HCT116 (cell line): ENCODE measurements around the gene MED25. TPM values are rescaled to one million over a fixed set of nuclear protein-coding genes. Genes with fewer than 3 reads are reported as not detected.

Experiments used
- ATAC-seq: fragments of 200-7000 bp; cut with Tn5 transposase; 2 replicates; pipeline ENCODE4 v1.9.1; 2020; ENCODE audit warnings: mild to moderate bottlenecking, moderate library complexity
- BruUV-seq: library from RNA; stranded (reverse); fragments of 400-500 nt; replicated peaks from 2 replicates; lab custom pipeline; 2021; lab: Mats Ljungman, UMichigan
- CTCF ChIA-PET: fragments of 300-600 bp; sonication (Branson Sonifier 250); formaldehyde crosslinking; loops from one replicate; lab custom pipeline; 2021; ENCODE audit warnings: antibody characterized with exemption; lab: Charles Lee
- POLR2A ChIA-PET: fragments of 300-600, 350-600 bp; sonication (Branson Sonifier 250); formaldehyde crosslinking; loops from one replicate; lab custom pipeline; 2021; ENCODE audit warnings: antibody characterized with exemption; lab: Charles Lee
- RAD21 ChIA-PET, 2 experiments: fragments of 300-600 bp; sonication (Branson Sonifier 250); formaldehyde crosslinking; loops; one replicate each; lab custom pipeline; 2023; ENCODE audit warnings: low total read pairs in 2 of 2; ENCODE audit not compliant: uncharacterized antibody in 2 of 2, unreplicated experiment in 2 of 2, low non-redundant PET in 1 of 2; lab: Charles Lee
- DNase-seq: peaks from one replicate; pipeline ENCODE4 v3.0.0-alpha.2; 2010; ENCODE audit warnings: low read depth, low spot score
- H2AFZ ChIP-seq: fragments of 200-600 bp; shearing (Covaris generic), sonication (generic); 2 replicates; pipeline ENCODE4 v1.6.1; 2017; ENCODE audit warnings: low read depth, mixed run types, mixed read lengths, antibody characterized with exemption, low read length; ENCODE audit not compliant: poor library complexity, severe bottlenecking
- H3K27ac ChIP-seq: 2 replicates; pipeline ENCODE4 v1.5.1; 2012; ENCODE audit warnings: low read depth, low read length
- H3K27me3 ChIP-seq: fragments of 200-600 bp; sonication (generic); 2 replicates; pipeline ENCODE4 v1.6.1; 2016; ENCODE audit warnings: mixed run types, low read length, mixed read lengths; ENCODE audit not compliant: insufficient read depth
- H3K36me3 ChIP-seq, 2 experiments: fragments of 200-500 bp in 1 of 2; fragments of 200-600 bp in 1 of 2; sonication (Bioruptor generic) in 1 of 2; sonication (generic) in 1 of 2; 2 replicates each; pipeline versions ENCODE4 v1.5.1 to v1.6.1; 2014 to 2016; ENCODE audit warnings: low read length in 2 of 2, inconsistent platforms in 1 of 2, mixed read lengths in 1 of 2, mixed run types in 1 of 2; ENCODE audit not compliant: insufficient read depth in 2 of 2, control insufficient read depth in 1 of 2
- H3K4me1 ChIP-seq, 2 experiments: fragments of 200-600 bp in 1 of 2; sonication (generic) in 1 of 2; 2 replicates each; pipeline versions ENCODE4 v1.5.1 to v1.6.1; 2012 to 2017; ENCODE audit warnings: low read length in 2 of 2, inconsistent platforms in 1 of 2, mild to moderate bottlenecking in 1 of 2, mixed read lengths in 1 of 2, mixed run types in 1 of 2, moderate library complexity in 1 of 2; ENCODE audit not compliant: insufficient read depth in 2 of 2, control insufficient read depth in 1 of 2
- H3K4me2 ChIP-seq: fragments of 200-600 bp; sonication (generic); 2 replicates; pipeline ENCODE4 v1.6.1; 2017; ENCODE audit warnings: mixed run types, low read length, mixed read lengths
- H3K4me3 ChIP-seq, 2 experiments: fragments of 200-600 bp in 1 of 2; sonication (generic) in 1 of 2; replicated peaks in 1 of 2; 2 replicates each; pipeline ENCODE4 v1.5.1; 2011 to 2016; ENCODE audit warnings: low read length in 2 of 2, control low read depth in 1 of 2, low read depth in 1 of 2, mild to moderate bottlenecking in 1 of 2, mixed read lengths in 1 of 2, mixed run types in 1 of 2
- H3K79me2 ChIP-seq: fragments of 200-600 bp; sonication (generic); 2 replicates; pipeline ENCODE4 v1.6.1; 2017; ENCODE audit warnings: mild to moderate bottlenecking, mixed run types, low read length, moderate library complexity, mixed read lengths; ENCODE audit not compliant: insufficient read depth
- H3K9ac ChIP-seq: fragments of 200-600 bp; sonication (generic); 2 replicates; pipeline ENCODE4 v1.6.1; 2016; ENCODE audit warnings: low read length, mixed read lengths
- H3K9me2 ChIP-seq: fragments of 200-600 bp; sonication (generic), shearing (Covaris generic); 2 replicates; pipeline ENCODE4 v1.6.1; 2017; ENCODE audit warnings: mixed run types, mild to moderate bottlenecking, moderate library complexity; ENCODE audit not compliant: insufficient read depth
- H3K9me3 ChIP-seq, 2 experiments: fragments of 200-500 bp in 1 of 2; fragments of 200-600 bp in 1 of 2; sonication (Bioruptor generic) in 1 of 2; sonication (generic) in 1 of 2; 2 replicates each; pipeline ENCODE4 v1.6.1; 2014 to 2017; ENCODE audit warnings: low read length in 2 of 2, mixed read lengths in 2 of 2, inconsistent platforms in 1 of 2, low read depth in 1 of 2, mild to moderate bottlenecking in 1 of 2, mixed run types in 1 of 2, moderate library complexity in 1 of 2; ENCODE audit not compliant: control insufficient read depth in 1 of 2, insufficient read depth in 1 of 2
- H4K20me1 ChIP-seq: fragments of 200-600 bp; sonication (generic), shearing (Covaris generic); 2 replicates; pipeline ENCODE4 v1.6.1; 2017; ENCODE audit warnings: mixed run types, mild to moderate bottlenecking, moderate library complexity; ENCODE audit not compliant: insufficient read depth
- ATF3 ChIP-seq: IDR thresholded peaks from 2 replicates; pipeline ENCODE4 v1.6.1; 2012
- CBX3 ChIP-seq: IDR thresholded peaks from 2 replicates; pipeline ENCODE4 v1.6.1; 2012; ENCODE audit warnings: low read depth
- CEBPB ChIP-seq: IDR thresholded peaks from 2 replicates; pipeline ENCODE4 v1.6.1; 2012; ENCODE audit warnings: low read depth
- CTCF ChIP-seq, 3 experiments: fragments of 200-600 bp in 1 of 3; sonication (generic) in 1 of 3; IDR thresholded peaks in 2 of 3; conservative IDR thresholded peaks in 1 of 3; 2 replicates each; pipeline ENCODE4 v1.5.1; 2012 to 2017; ENCODE audit warnings: low read depth in 2 of 3, low read length in 2 of 3, antibody characterized with exemption in 1 of 3, borderline replicate concordance in 1 of 3, control low read depth in 1 of 3, mild to moderate bottlenecking in 1 of 3, mixed read lengths in 1 of 3, mixed run types in 1 of 3, moderate library complexity in 1 of 3; ENCODE audit not compliant: insufficient read depth in 1 of 3
- ELF1 ChIP-seq: IDR thresholded peaks from 2 replicates; pipeline ENCODE4 v1.6.1; 2012; ENCODE audit warnings: low read depth, borderline replicate concordance
- EZH2phosphoT487 ChIP-seq: fragments of 200-600 bp; IDR thresholded peaks from 2 replicates; pipeline ENCODE4 v1.6.1; 2018; ENCODE audit warnings: antibody characterized with exemption, borderline replicate concordance
- MAX ChIP-seq: IDR thresholded peaks from 2 replicates; pipeline ENCODE4 v1.6.1; 2012
- POLR2A ChIP-seq: IDR thresholded peaks from 2 replicates; pipeline ENCODE4 v1.7.0; 2011; ENCODE audit warnings: borderline replicate concordance; ENCODE audit not compliant: insufficient read depth, insufficient read length; ENCODE audit errors: extremely low read depth
- REST ChIP-seq: IDR thresholded peaks from 2 replicates; pipeline ENCODE4 v1.6.1; 2012; ENCODE audit warnings: low read depth
- SIN3A ChIP-seq: IDR thresholded peaks from 2 replicates; pipeline ENCODE4 v1.6.1; 2012; ENCODE audit warnings: low read depth
- TCF7L2 ChIP-seq: IDR thresholded peaks from 2 replicates; pipeline ENCODE4 v1.7.0; 2011; ENCODE audit warnings: borderline replicate concordance, inconsistent platforms; ENCODE audit not compliant: insufficient read depth, insufficient read length; ENCODE audit errors: extremely low read depth
- YY1 ChIP-seq: IDR thresholded peaks from 2 replicates; pipeline ENCODE4 v1.6.1; 2011; ENCODE audit warnings: low read length, low read depth, moderate library complexity, mild to moderate bottlenecking; ENCODE audit not compliant: insufficient replicate concordance; ENCODE audit errors: extremely low read depth
- intact Hi-C: fragments of 100-400 bp; cut with micrococcal nuclease; formaldehyde crosslinking; loops from 2 replicates; pipeline ENCODE4 v1.10.0; 2022
- total RNA-seq: library from RNA; stranded (reverse); gene quantifications from one replicate; pipeline ENCODE4 v1.2.1, GENCODE V29; 2021; ENCODE audit not compliant: unreplicated experiment

MED25 gene
- total RNA-seq, 1 experiment from 2014 or later, result 77.7 TPM

- Histone ChIP-seq H3K79me2 (peaks cover 16% of the 10 kb centered on the region), H3K9ac (no peak overlapping the region), H3K9me2 (no peaks in the 10 kb centered on the region), H3K4me3 (no peak overlapping the region), H3K4me1 (peaks cover 10 to 28% of the 10 kb centered on the region in 2 experiments), H4K20me1 (no peaks in the 10 kb centered on the region), H3K9me3 (peaks cover 0 to 6% of the 10 kb centered on the region in 2 experiments; a peak in 1 of 4 replicates), H3K36me3 (peaks cover 12 to 18% of the 10 kb centered on the region in 2 experiments)
- BruUV-seq, result no TSS peak
- DNase-seq, result no peak
- ChIA-PET POLR2A (no interaction called here), CTCF (no interaction called here), RAD21 (no interaction called here)
- TF ChIP-seq CBX3 (no peak), EZH2phosphoT487 (no peak), SIN3A (no peak), TCF7L2 (no peak), CEBPB (no peak), MAX (no peak), ATF3 (no peak)
- TF ChIP-seq, all 23 proteins: peak for 0
- no peak for ATAC-seq
- no peak overlapping the region for H3K27ac ChIP-seq
- H2AFZ ChIP-seq, result no peak overlapping the region
- H3K4me2 ChIP-seq, result no peak overlapping the region
- no peaks in the 10 kb centered on the region for H3K27me3 ChIP-seq
- intact Hi-C loops, result no loop called here
Observed at GRCh38 chr19:49880162-49880869, 62.2 kb downstream of the MED25 start.

GRCh38 chr19:49881186-49881585 is 63.1 kb downstream of the MED25 start:
- Histone ChIP-seq H3K79me2 (peaks cover 9% of the 10 kb centered on the region; the same call in 1 of the 2 replicates), H3K4me2 (no peak overlapping the region), H3K9me3 (peaks cover 0 to 6% of the 10 kb centered on the region in 2 experiments; a peak in 1 of 4 replicates), H3K4me1 (peaks cover 9 to 23% of the 10 kb centered on the region in 2 experiments), H2AFZ (no peak overlapping the region), H3K36me3 (peaks cover 12 to 18% of the 10 kb centered on the region in 2 experiments), H3K9ac (no peak overlapping the region), H4K20me1 (no peaks in the 10 kb centered on the region), H3K27me3 (no peaks in the 10 kb centered on the region), H3K9me2 (no peaks in the 10 kb centered on the region), H3K27ac (no peak overlapping the region), H3K4me3 (no peak overlapping the region)
- TF ChIP-seq POLR2A, result no peak
- TF ChIP-seq MAX, result no peak
- TF ChIP-seq YY1, result no peak
- no peak for TF ChIP-seq CTCF (IDR thresholded peaks at IDR 0.05 in 2 of 3, conservative IDR thresholded peaks at IDR 0.05 in 1 of 3; ENCODE audit: borderline replicate concordance in 1 of 3, insufficient read depth in 1 of 3, low read depth in 2 of 3, low read length in 2 of 3)
- TF ChIP-seq SIN3A, result no peak
- TF ChIP-seq REST, result no peak
- TF ChIP-seq ELF1, result no peak
- ChIA-PET CTCF (no interaction called here), RAD21 (no interaction called here), POLR2A (no interaction called here)
- DNase-seq, result no peak
- intact Hi-C loops, result no loop called here
- no TSS peak for BruUV-seq
- no peak for ATAC-seq
